ENCODE data around the gene REPIN1.

The REPIN1 gene

DNA sequence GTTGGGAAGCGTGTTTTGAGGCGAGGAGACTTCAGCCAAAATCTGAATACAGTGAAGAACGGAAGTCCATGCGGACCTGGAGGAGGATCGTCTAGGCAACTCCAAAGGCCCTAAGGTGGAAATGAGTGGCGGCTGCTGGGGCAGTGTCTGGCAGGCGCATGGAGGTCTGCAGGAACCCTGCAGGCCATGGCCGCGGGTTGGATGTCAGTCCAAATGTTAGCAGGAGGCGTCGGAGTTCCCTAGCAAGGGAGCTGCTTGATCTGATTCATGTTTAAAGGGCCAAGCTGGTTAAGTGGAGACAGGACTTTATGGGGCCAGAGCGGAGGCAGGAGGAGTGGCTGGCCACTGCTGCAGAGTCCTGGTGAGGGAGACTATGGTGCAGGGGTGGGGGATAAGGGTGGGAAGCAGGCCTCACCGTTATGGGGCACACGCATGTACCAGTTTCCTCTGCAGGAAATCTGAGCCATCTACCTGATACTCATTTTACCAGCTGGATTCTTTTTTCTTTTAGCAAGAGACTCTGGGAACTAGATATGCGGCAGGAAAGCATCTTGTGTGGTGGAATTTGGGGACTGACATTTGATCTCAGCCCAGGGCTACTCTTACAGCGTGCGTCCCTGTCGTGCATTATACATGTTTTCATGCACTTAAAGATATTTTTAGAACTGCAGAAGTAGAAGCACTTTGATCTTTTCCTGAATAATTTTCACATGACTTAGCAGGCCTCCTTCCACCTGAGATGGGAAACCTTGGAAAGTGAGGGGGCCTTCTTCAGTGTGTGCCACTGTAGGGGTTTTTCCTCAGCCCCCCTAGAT, 6.6 kb upstream of the REPIN1 start:
- no peak for DNase-seq

DNA sequence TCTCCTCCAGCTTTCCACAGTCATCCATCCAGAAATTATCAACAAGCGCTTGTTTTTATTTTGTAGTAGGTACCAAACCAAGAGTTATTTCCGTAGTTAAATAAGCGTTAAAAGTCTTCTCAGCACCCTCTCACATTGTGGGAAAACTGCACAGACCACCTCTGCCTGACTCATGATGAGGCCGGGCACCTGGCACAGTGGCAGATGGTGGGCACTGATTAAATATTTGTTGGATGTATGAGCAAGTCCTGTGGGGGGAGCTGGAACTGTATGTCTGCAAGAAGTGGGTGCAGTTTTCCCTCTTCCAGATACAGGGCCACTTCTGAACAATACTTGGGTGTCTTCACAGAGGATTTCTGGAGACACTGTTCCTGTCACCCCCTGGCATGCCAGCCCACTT, 5.3 kb upstream of the REPIN1 start:
- DNase-seq, result no peak

GRCh38 chr7:150363872-150364271, 4.8 kb upstream of the REPIN1 start:
- DNase-seq, result no peak

GRCh38 chr7:150365194-150365593, 3.4 kb upstream of the REPIN1 start:
- DNase-seq, result no peak

- DNase-seq, result no peak
These were observed 2.8 kb upstream of the REPIN1 start for GRCh38 chr7:150365673-150366398.

GRCh38 chr7:150367677-150368095, 936 bp upstream of the REPIN1 start:
- no peak for DNase-seq

- DNase-seq, result peak; percentile 35 to 65 (median 52)
These were observed 494 bp downstream of the REPIN1 start for GRCh38 chr7:150368884-150369747.

- no peak for DNase-seq
These were observed 1.3 kb downstream of the REPIN1 start for GRCh38 chr7:150369748-150370501.

GRCh38 chr7:150370612-150371071, 2.0 kb downstream of the REPIN1 start:
- no peak for DNase-seq

GRCh38 chr7:150371131-150371995, 2.7 kb downstream of the REPIN1 start:
- DNase-seq, result no peak

- no peak for DNase-seq
These were observed 3.3 kb downstream of the REPIN1 start for GRCh38 chr7:150371996-150372270.

DNA sequence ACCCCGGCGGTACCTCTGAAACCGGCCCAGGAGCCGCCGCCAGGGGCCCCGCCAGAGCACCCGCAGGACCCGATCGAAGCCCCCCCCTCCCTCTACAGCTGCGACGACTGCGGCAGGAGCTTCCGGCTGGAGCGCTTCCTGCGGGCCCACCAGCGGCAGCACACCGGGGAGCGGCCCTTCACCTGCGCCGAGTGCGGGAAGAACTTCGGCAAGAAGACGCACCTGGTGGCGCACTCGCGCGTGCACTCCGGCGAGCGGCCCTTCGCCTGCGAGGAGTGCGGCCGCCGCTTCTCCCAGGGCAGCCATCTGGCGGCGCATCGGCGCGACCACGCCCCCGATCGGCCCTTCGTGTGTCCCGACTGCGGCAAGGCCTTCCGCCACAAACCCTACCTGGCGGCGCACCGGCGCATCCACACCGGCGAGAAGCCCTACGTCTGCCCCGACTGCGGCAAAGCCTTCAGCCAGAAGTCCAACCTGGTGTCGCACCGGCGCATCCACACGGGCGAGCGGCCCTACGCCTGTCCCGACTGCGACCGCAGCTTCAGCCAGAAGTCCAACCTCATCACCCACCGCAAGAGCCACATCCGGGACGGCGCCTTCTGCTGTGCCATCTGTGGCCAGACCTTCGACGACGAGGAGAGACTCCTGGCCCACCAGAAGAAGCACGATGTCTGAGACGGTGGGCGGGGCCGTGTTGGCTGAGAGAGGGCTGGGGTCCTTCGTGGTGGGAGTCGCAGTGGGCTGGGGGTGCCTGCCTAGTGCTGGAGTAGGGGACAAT, 3.8 kb downstream of the REPIN1 start:
- no peak for DNase-seq

DNA sequence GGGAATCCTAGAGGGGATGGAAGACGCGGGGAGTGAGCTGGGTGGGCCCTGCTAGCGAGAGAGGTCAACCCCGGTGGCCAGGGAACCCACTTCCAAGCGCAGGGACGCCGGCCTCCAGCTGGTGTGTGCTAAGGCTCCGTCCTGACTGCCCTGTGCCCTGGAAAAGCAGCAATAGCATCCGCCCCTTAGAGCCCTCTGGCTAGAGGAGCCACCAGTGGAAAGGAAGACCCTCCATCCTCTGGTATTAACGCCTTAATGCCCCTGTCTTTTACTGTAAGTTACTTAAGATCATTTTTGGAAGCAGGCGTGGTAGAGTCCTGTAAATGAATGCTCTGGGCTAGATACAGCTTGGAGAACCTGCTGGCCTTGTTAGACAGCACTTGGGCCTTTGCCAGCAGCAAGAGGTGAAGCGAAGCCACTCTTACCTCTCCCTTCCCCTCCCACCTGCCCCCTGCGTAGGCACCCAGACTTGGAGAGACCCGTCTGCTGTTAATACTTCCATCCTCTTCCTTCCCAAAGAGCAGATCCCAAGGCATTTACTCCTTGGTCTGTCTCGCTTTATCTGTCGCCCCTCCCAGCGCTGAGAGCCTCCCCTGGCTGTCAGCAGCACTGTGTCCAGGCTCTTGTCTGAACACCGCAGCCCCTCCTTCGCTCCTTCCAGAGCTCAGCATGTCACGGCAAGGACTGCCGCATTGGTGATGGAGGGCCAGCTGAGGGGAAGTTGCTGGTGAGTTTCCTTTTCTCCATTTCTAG, 4.6 kb downstream of the REPIN1 start:
- no peak for DNase-seq

DNA sequence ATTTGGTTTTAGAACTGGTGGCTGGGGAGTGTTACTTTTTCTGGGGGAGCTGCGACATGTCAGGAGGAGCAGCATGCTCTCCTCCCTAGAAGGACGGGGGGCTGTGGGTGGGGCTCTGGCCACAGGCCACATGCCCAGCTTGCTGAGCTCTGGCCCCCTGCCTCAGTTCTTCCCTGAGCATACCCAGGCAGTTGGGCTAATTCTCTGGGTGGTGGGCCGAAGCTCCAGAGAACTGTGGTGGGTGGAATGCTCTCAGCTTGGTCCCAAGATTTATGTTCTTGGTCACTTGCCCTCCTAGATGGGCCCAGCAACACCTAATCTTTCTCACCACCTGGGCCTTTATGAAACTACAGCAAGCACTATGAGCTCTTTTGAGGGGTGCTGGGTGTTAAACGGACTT, 5.4 kb downstream of the REPIN1 start:
- no peak for DNase-seq

DNA sequence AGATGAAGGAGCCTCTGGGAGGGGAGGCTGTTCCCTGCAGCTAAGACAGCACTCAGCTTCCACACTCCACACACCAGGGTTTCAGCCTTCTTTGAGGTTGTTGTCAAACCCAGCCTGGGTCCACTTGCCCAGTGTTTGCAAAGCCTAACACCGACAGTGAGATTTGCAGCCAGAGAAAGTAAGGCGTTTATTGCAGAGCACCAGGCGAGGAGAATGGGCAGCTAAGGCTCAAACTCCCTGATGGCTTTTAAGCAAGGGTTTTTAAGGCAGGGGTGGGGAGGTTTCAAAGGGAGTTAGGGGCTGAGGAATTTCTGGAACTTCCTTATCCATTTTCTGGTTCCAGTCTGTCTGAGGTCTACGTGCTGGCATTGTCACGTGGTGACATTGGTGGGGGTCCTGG, 5.8 kb downstream of the REPIN1 start:
- no peak for DNase-seq

GRCh38 chr7:150375662-150376521, 7.3 kb downstream of the REPIN1 start:
- no peak for DNase-seq

DNA sequence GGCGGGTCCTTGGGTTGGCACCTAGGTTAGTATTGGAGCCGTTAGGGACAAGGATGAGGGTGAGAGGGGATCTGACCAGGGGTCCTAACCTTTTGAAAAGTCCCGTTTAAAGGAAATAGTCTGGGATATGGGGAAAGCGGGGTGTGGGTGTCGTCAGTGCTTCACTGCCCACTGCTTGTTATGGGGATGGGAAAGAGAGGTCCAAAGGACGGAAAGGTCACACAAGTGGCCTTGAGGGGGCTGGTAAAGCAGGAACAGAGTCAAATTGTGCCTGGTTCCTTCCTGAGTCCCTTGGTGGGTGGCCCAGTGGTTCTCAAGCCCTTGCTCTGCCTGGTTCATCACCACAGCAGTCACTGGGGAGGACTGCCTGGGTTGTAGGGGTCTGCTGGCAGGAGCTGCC, 7.9 kb downstream of the REPIN1 start:
- DNase-seq, result no peak

DNA sequence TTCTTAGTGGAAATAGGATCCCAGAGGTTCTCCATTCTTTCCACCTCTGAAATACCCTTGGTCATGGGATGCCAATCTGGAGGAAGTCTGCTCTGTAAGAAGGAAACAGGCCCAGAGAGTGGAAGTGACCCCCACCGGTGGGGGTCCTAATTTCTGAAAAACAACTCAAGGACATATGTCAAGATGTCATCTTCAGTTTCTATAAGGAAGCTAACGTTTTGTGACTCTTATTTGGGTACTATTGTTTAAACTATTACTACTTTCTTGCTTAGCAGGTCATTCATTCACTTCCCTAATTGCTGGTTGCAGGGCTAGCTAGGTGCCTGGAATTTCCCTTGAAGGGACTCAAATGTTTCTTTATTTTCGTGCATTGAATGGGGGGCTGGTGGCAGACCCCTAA, 8.6 kb downstream of the REPIN1 start:
- DNase-seq, result no peak

GRCh38 chr7:150377635-150378034, 9.0 kb downstream of the REPIN1 start:
- no peak for DNase-seq

Data from activated naive CD4-positive, alpha-beta T cell (primary cell).